ENCODE measurements around the gene KRT12. TPM values are rescaled to one million over a fixed set of nuclear protein-coding genes. Genes with fewer than 3 reads are reported as not detected.

Gene KRT12
- total and polyA plus RNA-seq, 2 donors from 2014 or later = not detected

- Histone ChIP-seq H3K27me3 (ENCODE audit: control insufficient read depth, insufficient read depth, low read length) (no peaks in the 10 kb centered on the region), H3K36me3 (ENCODE audit: control insufficient read depth in 2 of 3, insufficient read depth in 3 of 3, low read length in 3 of 3) (no peaks in the 10 kb centered on the region), H3K9me3 (ENCODE audit: control insufficient read depth in 2 of 3, insufficient read depth in 1 of 3, low read length in 3 of 3) (no peaks in the 10 kb centered on the region), H3K4me3 (ENCODE audit: low read length in 3 of 3) (no peak overlapping the region), H3K4me1 (ENCODE audit: control insufficient read depth in 2 of 3, insufficient read depth in 2 of 3, low read depth in 1 of 3, low read length in 3 of 3) (no peaks in the 10 kb centered on the region), H3K9ac (ENCODE audit: low read length in 3 of 3) (no peak overlapping the region), H3K27ac (ENCODE audit: low read depth in 2 of 2, low read length in 2 of 2) (no peak overlapping the region)
- FAIRE-seq = no peak
- no peak for TF ChIP-seq CTCF (IDR thresholded peaks at IDR 0.05; ENCODE audit: borderline replicate concordance, extremely low read depth, insufficient read depth)
- intact Hi-C loops (cut with DNase I) = no loop called here
- no peak for DNase-seq
These were observed 12.0 kb upstream of the KRT12 start for GRCh38 chr17:40879026-40879425.

GRCh38 chr17:40878044-40878443 lies 11.0 kb upstream of the KRT12 start:
- H3K27ac ChIP-seq (ENCODE audit: low read depth in 2 of 2, low read length in 2 of 2) = no peak overlapping the region

DNA sequence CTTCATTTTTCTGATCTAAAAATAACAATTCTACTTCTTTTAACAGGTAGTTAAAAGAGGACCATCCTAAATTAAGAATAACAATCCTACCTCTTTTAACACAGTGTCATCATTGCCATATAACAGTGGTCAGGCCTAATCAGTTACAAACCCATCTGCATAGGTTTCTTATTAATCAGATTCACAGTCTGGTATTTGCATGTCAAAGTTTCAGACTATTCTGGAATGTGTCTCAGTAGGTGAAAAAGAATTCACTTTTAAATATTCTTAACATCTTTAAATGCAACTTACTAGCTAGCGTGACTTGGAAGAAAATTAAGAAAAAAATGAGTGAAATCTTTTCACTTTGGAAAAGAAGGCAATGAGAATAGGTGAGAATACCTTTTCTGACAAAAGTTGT lies 6.8 kb upstream of the KRT12 start:
- TF ChIP-seq CTCF (IDR thresholded peaks at IDR 0.05; ENCODE audit: borderline replicate concordance, extremely low read depth, insufficient read depth) = no peak
- FAIRE-seq (no peak), DNase-seq (no peak)
- intact Hi-C loops (cut with DNase I) = no loop called here
- no peak overlapping the region for H3K27ac ChIP-seq (ENCODE audit: low read depth in 2 of 2, low read length in 2 of 2)
- H3K4me1 ChIP-seq (ENCODE audit: control insufficient read depth in 2 of 3, insufficient read depth in 2 of 3, low read depth in 1 of 3, low read length in 3 of 3) = no peaks in the 10 kb centered on the region
- H3K4me3 ChIP-seq (ENCODE audit: low read length in 3 of 3) = no peak overlapping the region
- no peaks in the 10 kb centered on the region for H3K36me3 ChIP-seq (ENCODE audit: control insufficient read depth in 2 of 3, insufficient read depth in 3 of 3, low read length in 3 of 3)
- no peaks in the 10 kb centered on the region for H3K9me3 ChIP-seq (ENCODE audit: control insufficient read depth in 2 of 3, insufficient read depth in 1 of 3, low read length in 3 of 3)
- H3K9ac ChIP-seq (ENCODE audit: low read length in 3 of 3) = no peak overlapping the region
- no peaks in the 10 kb centered on the region for H3K27me3 ChIP-seq (ENCODE audit: control insufficient read depth, insufficient read depth, low read length)

More at GRCh38 chr17:40878044-40878443, 11.0 kb upstream of the KRT12 start:
- Histone ChIP-seq H3K4me3 (ENCODE audit: low read length in 3 of 3) (no peak overlapping the region), H3K9ac (ENCODE audit: low read length in 3 of 3) (no peak overlapping the region), H3K4me1 (ENCODE audit: control insufficient read depth in 2 of 3, insufficient read depth in 2 of 3, low read depth in 1 of 3, low read length in 3 of 3) (no peaks in the 10 kb centered on the region), H3K36me3 (ENCODE audit: control insufficient read depth in 2 of 3, insufficient read depth in 3 of 3, low read length in 3 of 3) (no peaks in the 10 kb centered on the region), H3K9me3 (ENCODE audit: control insufficient read depth in 2 of 3, insufficient read depth in 1 of 3, low read length in 3 of 3) (no peaks in the 10 kb centered on the region), H3K27me3 (ENCODE audit: control insufficient read depth, insufficient read depth, low read length) (no peaks in the 10 kb centered on the region)
- DNase-seq (no peak), FAIRE-seq (no peak)
- intact Hi-C loops (cut with DNase I) = no loop called here
- TF ChIP-seq CTCF (IDR thresholded peaks at IDR 0.05; ENCODE audit: borderline replicate concordance, extremely low read depth, insufficient read depth) = no peak

- FAIRE-seq (no peak), DNase-seq (no peak)
- no peak overlapping the region for H3K27ac ChIP-seq (ENCODE audit: low read depth in 2 of 2, low read length in 2 of 2)
These were observed 6.2 kb upstream of the KRT12 start for GRCh38 chr17:40873255-40873654.

More at GRCh38 chr17:40873255-40873654, 6.2 kb upstream of the KRT12 start:
- no peak overlapping the region for H3K4me3 ChIP-seq (ENCODE audit: low read length in 3 of 3)
- TF ChIP-seq CTCF (IDR thresholded peaks at IDR 0.05; ENCODE audit: borderline replicate concordance, extremely low read depth, insufficient read depth) = no peak
- intact Hi-C loops (cut with DNase I) = no loop called here
- no peaks in the 10 kb centered on the region for H3K36me3 ChIP-seq (ENCODE audit: control insufficient read depth in 2 of 3, insufficient read depth in 3 of 3, low read length in 3 of 3)
- H3K4me1 ChIP-seq (ENCODE audit: control insufficient read depth in 2 of 3, insufficient read depth in 2 of 3, low read depth in 1 of 3, low read length in 3 of 3) = no peaks in the 10 kb centered on the region
- no peaks in the 10 kb centered on the region for H3K27me3 ChIP-seq (ENCODE audit: control insufficient read depth, insufficient read depth, low read length)
- no peaks in the 10 kb centered on the region for H3K9me3 ChIP-seq (ENCODE audit: control insufficient read depth in 2 of 3, insufficient read depth in 1 of 3, low read length in 3 of 3)
- H3K9ac ChIP-seq (ENCODE audit: low read length in 3 of 3) = no peak overlapping the region
